BE2C (cell line): Measurements from ENCODE around the gene FBXO27.
A peak's percentile ranks its signal among the peaks of the same experiment; 100 is the strongest.
"Not testable (repeated sequence)": the region's sequence is repeated elsewhere in the genome, so short reads cannot be mapped to it uniquely, and the experiment has no call there.

Experiments
- DNase-seq: peaks from one replicate; pipeline ENCODE4 v3.0.0-alpha.2; 2020
- H3K27me3 ChIP-seq: fragments of 250-450 bp; sonication (Bioruptor Pico); 2 replicates; pipeline ENCODE4 v1.5.1; 2020; ENCODE audit warnings: mild to moderate bottlenecking
- H3K36me3 ChIP-seq: fragments of 250-450 bp; sonication (Bioruptor Pico); 2 replicates; pipeline ENCODE4 v1.5.1; 2020; ENCODE audit warnings: mild to moderate bottlenecking
- H3K4me1 ChIP-seq: fragments of 250-450 bp; sonication (Bioruptor Pico); 2 replicates; pipeline ENCODE4 v1.5.1; 2020
- H3K4me3 ChIP-seq: 2 replicates; pipeline ENCODE4 v1.5.1; 2011; ENCODE audit warnings: low read depth, low read length
- H3K9me3 ChIP-seq: fragments of 250-450 bp; sonication (Bioruptor Pico); 2 replicates; pipeline ENCODE4 v1.5.1; 2020
- TF ChIP-seq, protein P1 (sequence below): IDR thresholded peaks from 2 replicates; pipeline ENCODE4 v1.5.1; 2012; ENCODE audit warnings: mild to moderate bottlenecking, low read depth, low read length

FBXO27 gene

DNA sequence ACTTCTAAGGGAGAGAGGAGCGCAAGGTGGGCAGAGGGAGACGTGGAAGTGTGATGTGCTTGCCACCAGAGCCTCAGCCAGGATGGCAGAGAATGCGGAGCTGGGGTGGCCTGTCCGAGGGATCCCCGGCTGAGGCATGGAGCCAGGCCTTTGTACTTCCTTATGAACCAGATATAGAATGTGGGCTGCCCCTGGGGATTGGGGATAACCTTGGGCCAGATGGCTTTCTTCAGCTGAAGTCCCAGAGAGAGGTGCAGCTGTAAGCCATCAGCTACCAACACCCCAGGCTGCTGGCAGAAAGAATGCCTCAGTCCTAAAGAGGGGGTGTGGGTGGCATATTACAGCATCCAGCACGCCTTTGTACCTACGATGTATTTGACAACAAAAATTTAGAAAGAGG lies 31.3 kb downstream of the FBXO27 start:
- Histone ChIP-seq H3K4me3 (no peak overlapping the region), H3K9me3 (no peaks in the 10 kb centered on the region), H3K27me3 (peaks cover 3% of the 10 kb centered on the region; the same call in 1 of the 2 replicates), H3K4me1 (no peaks in the 10 kb centered on the region), H3K36me3 (no peaks in the 10 kb centered on the region)
- TF ChIP-seq, protein P1, sequence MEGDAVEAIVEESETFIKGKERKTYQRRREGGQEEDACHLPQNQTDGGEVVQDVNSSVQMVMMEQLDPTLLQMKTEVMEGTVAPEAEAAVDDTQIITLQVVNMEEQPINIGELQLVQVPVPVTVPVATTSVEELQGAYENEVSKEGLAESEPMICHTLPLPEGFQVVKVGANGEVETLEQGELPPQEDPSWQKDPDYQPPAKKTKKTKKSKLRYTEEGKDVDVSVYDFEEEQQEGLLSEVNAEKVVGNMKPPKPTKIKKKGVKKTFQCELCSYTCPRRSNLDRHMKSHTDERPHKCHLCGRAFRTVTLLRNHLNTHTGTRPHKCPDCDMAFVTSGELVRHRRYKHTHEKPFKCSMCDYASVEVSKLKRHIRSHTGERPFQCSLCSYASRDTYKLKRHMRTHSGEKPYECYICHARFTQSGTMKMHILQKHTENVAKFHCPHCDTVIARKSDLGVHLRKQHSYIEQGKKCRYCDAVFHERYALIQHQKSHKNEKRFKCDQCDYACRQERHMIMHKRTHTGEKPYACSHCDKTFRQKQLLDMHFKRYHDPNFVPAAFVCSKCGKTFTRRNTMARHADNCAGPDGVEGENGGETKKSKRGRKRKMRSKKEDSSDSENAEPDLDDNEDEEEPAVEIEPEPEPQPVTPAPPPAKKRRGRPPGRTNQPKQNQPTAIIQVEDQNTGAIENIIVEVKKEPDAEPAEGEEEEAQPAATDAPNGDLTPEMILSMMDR: no peak
- peak; percentile 23 for DNase-seq

DNA sequence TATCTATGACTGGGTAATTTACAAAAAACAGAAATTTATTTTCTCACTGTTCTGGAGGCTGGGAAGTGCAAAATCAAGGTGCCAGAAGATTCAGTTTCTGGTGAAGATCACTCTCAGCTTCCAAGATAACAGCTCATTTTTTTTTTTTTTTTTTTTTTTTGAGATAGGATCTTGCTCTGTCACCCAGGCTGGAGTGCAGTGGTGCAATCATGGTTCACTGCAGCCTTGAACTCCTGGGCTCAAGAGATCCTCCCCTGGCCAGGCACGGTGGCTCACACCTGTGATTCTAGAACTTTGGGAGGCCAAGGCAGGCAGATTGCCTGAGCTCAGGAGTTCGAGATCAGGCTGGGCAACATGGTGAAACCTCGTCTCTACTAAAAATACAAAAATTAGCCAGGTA lies 34.8 kb downstream of the FBXO27 start:
- not testable (repeated sequence) for H3K4me3 ChIP-seq, H3K4me1 ChIP-seq, H3K36me3 ChIP-seq, H3K9me3 ChIP-seq, H3K27me3 ChIP-seq, DNase-seq

GRCh38 chr19:38993271-38993670 lies 39.1 kb downstream of the FBXO27 start:
- Histone ChIP-seq H3K9me3 (no peaks in the 10 kb centered on the region), H3K4me3 (no peak overlapping the region), H3K36me3 (no peaks in the 10 kb centered on the region), H3K27me3 (no peaks in the 10 kb centered on the region), H3K4me1 (no peaks in the 10 kb centered on the region)
- TF ChIP-seq, protein P1: no peak
- DNase-seq: no peak

GRCh38 chr19:38990949-38991697 lies 41.2 kb downstream of the FBXO27 start:
- Histone ChIP-seq H3K9me3 (no peaks in the 10 kb centered on the region), H3K4me1 (no peaks in the 10 kb centered on the region), H3K4me3 (no peak overlapping the region), H3K27me3 (no peaks in the 10 kb centered on the region), H3K36me3 (no peaks in the 10 kb centered on the region)
- no peak for DNase-seq
- TF ChIP-seq, protein P1: no peak

- not testable (repeated sequence) for H3K36me3 ChIP-seq, H3K4me3 ChIP-seq, H3K27me3 ChIP-seq, DNase-seq, H3K9me3 ChIP-seq, H3K4me1 ChIP-seq
Measured at GRCh38 chr19:38989614-38990013, 42.7 kb downstream of the FBXO27 start.

GRCh38 chr19:38989066-38989605 lies 43.2 kb downstream of the FBXO27 start:
- TF ChIP-seq, protein P1: no peak

DNA sequence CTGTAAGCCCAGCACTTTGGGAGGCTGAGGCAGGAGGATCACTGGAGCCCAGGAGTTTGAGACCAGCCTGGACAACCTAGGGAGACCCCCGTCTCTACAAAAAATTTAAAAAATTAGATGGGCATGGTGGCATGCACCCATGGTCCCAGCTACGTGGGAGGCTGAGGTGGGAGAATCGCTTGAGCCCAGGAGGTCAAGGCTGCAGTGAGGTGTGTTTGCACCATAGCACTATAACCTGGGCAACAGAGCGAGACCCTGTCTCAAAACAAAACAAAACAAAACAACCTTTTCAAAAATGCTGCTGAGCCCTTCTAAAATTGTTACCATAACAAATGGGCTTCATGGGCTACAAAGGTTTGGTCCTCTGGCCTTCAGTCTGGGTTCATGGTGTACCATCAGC lies 43.7 kb downstream of the FBXO27 start:
- H3K4me3 ChIP-seq, H3K4me1 ChIP-seq, H3K27me3 ChIP-seq, DNase-seq, H3K36me3 ChIP-seq, H3K9me3 ChIP-seq: not testable (repeated sequence)

More at GRCh38 chr19:38989066-38989605, 43.2 kb downstream of the FBXO27 start:
- Histone ChIP-seq H3K9me3 (no peaks in the 10 kb centered on the region), H3K4me3 (no peak overlapping the region), H3K27me3 (no peaks in the 10 kb centered on the region), H3K36me3 (no peaks in the 10 kb centered on the region), H3K4me1 (no peaks in the 10 kb centered on the region)
- peak; percentile 24 for DNase-seq

DNA sequence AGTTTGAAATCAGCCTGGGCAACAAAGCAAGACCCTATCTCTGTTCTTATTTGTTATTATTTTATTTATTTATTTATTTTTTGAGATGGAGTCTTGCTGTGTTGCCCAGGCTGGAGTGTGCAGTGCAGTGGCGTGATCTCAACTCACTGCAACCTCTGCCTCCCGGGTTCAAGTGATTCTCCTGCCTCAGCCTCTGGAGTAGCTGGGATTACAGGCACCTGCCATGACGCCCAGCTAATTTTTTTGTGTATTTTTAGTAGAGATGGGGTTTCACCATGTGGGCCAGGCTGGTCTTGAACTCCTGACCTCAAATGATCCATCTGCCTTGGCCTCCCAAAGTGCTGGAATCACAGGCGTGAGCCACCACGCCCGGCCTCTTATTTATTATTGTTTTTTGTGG lies 44.6 kb downstream of the FBXO27 start:
- DNase-seq: not testable (repeated sequence)

More for the DNA sequence above, 44.6 kb downstream of the FBXO27 start:
- H3K27me3 ChIP-seq, H3K4me1 ChIP-seq, H3K4me3 ChIP-seq, H3K9me3 ChIP-seq, H3K36me3 ChIP-seq: not testable (repeated sequence)
